SIG-M5 (cell line): ENCODE data around the gene ABAT.
"Not testable (repeated sequence)": the region's sequence is repeated elsewhere in the genome, so short reads cannot be mapped to it uniquely, and the experiment has no call there.

Experiments
- DNase-seq: peaks from one replicate; lab custom pipeline; 2025; lab: John Stamatoyannopoulos, UW

ABAT gene

DNA sequence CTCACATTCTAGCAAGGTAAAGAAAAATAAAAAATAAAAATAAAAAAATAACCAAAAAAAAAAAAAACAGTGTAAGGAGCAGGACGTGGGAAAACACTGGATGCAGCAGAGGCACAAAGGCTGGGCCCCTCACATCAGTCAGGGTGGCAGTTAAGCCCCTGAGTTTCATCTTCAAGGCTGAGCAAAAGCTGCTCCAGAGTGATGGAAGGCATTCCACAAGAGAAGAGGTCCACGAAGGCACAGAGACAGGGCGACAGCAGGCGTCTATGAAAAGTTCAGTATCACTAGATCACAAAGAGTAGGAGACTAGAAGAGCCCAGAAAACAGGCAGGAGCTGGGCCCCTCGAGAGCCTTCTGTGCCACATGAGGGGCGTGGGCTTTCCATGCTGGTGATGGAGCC is 111.0 kb downstream of the ABAT start:
- DNase-seq = no peak

DNA sequence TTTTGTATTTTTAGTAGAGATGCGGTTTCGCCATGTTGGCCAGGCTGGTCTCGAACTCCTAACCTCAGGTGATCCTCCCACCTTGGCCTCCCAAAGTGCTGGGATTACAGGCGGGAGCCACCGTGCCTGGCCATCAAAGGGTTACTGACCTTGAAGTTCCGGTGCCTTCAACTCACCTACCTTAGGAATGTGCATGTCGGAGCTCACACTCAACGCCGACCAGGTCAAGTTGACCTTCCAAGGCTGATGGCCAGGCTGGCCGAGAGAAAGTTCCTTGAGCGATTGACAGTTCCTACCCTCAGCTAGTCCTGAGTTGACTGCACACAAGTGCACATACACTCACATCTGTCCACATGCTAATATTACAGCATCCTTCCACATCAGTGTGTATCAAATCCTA is 111.9 kb downstream of the ABAT start:
- not testable (repeated sequence) for DNase-seq

DNA sequence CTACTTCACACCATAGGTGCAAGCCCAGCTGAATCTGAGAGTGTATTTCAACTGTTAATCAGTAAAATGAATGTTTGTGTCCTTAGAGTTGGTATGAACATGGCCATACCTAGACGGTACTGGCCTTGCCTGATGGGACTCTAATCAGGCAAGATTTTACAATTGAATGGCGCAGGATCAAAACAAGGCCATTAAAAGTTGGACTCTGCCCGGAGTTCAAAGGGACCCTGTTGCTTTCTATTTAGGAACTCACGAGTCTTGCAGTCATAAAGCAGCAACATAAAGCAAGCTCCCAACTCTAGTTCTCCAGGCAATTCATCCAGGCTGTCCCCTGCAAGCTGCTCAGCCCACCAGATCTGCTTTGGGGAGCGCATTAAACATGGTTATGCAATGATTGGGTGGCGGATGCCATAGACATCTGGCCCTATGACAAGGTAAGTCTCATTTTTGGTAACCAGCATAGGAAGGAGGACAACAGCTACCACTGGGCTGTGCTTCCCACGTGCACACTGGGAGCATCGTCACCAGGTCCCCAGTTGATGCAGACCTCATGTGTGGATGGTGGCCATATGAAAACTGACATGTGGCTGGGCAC is 114.3 kb downstream of the ABAT start:
- no peak for DNase-seq

DNA sequence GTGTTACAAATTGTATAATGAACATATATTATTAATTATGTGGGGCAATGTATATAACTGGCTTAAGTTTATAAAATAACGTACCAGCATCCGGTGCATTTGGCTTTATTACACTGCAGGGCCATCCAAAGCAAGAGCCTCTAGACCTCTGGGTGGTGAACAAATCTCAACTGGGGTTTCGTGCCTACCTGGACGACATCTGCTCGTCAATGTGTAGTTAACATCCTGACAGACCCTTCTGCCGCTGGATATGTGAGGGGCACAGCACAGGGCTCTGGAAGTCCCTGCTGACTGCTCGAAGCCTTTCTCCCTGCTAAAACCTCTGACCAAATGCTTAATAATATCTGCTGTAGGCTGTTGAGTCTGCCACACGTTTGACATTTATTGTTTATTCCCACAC is 120.7 kb downstream of the ABAT start:
- DNase-seq = no peak

DNA sequence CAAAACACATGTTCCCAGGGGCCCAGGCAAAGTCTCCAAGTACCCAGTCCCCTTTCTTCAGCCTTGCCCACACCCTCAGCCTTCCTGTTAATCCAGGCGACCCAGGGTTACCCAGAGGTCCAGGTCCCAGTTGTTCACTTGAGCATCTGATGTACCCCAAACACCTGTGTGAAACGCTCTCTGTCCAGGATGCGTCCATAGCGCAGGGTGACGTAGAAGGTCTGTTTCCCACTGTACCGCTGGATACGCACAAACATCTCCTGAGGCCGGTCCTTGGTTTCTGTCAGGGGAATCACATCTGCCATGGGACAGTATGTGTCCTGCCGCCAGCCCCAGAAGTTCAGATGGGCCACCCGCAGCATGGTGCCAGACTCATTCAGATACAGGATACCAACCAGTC is 121.4 kb downstream of the ABAT start:
- no peak for DNase-seq

DNA sequence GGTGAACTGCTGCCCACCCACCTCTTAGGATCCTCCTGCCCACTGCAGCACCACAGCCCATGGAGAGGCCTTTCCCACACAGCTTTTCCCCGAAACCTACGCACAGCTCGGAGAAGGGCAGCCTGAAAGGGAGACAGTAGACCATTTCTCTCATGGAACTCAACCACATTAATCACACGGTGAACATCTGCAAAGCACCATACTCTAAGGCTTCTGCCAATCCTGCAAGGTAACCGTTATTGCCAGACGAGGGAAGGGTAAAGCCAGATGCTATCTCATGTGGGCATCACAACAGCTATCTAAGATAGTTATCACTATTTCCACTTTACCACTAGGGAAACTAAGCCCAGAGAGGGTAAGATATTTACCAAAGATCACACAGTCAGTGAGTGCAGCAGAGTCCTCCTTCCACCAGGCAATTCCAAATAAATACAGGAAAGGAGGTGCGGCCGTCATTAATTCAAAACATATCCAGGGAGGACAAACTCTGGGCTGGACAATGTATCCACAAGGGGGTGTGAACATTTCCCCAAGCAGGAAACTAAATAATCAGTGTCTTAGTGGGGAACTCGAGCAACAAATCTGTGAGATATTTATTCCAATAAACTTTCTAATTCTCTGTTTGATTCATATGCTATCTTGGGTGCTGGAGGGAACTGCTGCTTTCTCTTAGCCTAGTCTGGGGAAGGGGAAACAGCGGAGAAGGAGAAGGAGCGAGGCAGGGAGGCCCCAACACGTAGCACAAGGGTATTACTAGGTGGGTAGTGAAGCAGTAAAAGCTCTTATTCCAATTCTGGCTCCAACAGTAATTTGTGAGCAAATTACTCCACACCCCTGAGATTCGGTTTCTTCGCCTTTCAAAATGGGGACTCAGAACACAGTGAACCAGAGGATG is 122.3 kb downstream of the ABAT start:
- no peak for DNase-seq

DNA sequence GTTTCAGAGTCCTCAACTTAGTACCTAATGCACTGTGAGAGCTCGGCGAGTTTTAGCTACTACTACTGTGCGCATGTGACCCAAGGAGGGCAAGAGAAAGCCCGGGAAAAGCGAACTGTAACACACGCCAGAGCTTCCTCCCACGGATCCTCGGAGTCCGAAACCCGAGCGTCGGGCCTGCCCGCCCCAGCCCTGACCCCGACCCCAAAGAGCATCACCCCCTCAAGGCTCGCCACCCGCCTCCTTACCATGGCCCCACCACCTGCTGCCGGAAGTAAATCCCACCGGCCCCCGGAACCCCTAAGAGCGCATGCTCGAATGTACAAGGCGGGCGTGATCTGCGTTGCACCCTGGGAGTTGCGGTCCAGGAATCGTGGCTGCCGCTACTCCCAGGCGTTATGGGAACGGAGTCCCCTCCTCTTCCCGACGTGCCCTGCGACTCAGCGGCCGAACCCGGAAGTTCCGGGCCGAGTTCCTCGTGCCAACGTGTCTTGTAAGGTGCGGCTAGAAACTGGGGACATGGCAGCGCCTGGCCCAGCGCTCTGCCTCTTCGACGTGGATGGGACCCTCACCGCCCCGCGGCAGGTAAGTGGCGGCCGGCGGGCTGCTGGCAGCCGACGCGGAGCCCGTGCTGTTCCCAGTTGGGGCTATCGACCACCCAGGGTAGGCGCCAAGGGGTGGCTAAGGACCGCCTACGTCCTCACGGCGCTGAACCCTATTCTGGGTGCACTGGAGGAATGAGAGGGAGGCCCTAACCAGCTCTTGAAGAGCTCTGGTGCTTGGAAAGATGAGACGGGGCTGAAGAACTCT is 123.2 kb downstream of the ABAT start, which contains the start of the genes PMM2 and TMEM186:
PMM2 (plus strand) TSS at position 476 of the 810 bp plus-strand sequence; CDS start at position 520, 44 bp downstream.
TMEM186 (minus strand) TSS at position 276 of the 810 bp plus-strand sequence; CDS start at position 251, 25 bp downstream.
- DNase-seq = peak; percentile 63

DNA sequence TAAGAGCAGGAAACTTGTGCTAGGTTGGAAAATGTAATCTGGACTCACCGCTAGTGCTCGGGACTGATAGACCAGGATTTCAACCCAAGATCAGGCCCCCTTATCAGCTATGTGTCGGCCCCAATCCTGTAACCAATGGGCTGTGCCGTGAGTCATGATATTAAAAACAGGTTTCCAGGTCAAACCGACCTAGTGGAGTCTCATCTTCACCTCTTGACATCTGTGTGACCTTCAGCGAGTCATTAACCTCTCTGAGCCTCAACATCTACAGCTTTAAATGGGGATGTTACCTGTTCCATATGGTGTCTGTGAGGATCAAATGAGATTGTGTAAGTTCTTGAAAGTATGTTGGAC is 123.7 kb downstream of the ABAT start:
- DNase-seq = no peak

DNA sequence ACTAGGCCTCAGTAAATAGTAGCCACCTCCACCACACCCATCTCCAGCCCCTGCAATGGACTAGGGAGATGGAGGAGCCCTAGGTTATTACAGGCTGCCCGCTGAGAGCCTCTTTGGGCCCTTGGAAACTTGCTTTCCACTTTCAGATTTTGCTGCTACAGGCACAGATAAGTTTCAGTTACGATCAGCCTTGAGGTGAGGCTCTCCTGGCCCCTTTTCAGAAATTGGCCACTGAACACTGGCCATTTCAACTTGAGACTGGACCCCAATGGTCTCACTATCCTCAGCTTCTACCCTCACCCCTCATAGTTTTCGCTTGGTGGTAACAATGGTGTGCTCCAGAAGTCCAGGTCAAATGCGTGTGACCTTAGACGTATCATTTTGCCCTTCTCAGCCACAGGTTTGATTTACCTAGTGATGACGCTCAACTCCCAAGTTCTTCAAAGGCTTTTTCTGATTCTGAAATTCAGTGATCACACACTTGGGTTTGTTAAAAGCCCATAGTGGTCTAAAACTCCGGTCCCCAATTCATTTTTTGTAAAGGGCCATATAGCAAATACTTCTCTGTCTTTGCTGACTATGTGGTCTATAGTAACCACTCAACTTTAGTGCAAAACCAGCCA is 124.2 kb downstream of the ABAT start:
- no peak for DNase-seq

DNA sequence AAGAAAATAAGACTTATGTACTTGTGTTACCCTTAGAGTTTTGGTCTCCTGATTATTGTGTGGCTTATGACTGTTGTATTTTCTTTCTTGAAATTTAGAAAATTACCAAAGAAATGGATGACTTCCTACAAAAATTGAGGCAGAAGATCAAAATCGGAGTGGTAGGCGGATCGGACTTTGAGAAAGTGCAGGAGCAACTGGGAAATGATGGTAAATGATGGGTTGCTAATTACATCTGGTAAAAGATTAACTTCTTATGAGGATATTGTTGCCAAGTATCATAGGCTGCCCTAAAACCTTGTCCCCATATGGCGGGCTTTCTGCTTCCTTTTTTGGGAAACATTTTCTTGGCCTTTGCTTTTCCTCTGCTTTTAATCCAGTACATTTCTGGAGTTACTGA is 127.3 kb downstream of the ABAT start:
- DNase-seq = no peak

DNA sequence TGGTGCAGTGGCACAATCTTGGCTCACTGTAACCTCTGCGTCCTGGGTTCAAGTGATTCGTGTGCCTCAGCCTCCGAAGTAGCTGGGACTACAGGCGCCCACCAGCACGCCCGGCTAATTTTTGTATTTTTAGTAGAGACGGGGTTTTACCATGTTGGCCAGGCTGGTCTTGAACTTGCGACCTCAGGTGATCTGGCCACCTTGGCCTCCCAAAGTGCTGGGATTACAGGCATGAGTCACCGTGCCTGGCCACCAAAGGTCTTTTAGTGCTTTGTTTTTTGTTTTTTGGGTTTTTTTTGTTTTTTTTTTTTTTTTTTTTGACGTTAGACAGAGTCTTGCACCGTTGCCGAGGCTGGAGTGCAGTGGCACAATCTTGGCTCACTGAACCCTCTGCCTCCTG is 129.3 kb downstream of the ABAT start:
- DNase-seq = not testable (repeated sequence)

DNA sequence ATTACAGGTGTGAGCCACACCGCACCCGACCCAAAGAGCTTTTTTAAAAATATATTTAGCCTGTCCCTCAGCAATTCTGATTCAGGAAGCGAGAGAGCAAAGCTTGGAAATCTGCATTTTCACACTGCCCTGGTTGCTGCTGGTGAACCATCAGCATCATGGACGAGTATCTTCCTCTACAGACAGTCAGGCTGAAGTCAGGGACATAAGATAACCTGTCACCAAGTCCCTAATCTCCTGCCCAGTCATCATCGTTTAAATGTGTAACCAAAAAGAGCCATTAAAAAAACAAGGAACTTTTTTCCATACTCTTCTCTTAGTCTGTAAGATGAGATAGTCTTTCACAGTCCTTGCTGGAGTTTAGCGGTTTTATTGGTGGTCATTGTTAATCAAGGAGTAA is 129.9 kb downstream of the ABAT start:
- no peak for DNase-seq

DNA sequence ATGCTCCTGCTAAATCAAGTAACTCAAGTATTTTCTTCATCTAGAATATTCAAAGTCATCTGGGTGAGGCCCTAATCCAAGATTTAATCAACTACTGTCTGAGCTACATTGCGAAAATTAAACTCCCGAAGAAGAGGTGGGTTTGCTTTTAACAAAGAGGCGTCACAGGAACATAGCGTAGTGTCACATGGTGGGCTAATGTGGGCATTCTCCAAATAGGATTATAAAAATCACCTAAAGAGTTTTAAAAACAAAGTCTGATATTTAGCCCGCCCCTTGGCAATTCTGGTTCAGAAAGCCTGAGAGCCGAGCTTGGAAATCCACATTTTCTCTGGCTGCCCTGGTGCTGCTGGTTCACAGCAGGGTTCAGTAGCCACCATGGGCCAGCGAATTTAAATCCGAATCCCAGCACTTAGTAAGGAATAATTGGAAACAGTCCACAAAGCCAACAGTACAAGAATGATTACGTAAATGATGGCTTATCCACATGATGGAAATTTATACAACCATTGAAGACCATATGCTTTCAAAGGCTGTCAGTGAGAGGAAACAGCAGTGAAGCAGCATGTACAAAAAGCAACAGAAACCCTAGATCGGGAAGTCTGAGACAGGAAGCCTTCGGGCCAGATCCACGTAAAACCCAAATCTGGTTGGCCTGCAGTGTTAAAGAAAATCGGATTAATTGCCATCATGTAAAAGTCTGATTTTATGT is 132.0 kb downstream of the ABAT start:
- no peak for DNase-seq

DNA sequence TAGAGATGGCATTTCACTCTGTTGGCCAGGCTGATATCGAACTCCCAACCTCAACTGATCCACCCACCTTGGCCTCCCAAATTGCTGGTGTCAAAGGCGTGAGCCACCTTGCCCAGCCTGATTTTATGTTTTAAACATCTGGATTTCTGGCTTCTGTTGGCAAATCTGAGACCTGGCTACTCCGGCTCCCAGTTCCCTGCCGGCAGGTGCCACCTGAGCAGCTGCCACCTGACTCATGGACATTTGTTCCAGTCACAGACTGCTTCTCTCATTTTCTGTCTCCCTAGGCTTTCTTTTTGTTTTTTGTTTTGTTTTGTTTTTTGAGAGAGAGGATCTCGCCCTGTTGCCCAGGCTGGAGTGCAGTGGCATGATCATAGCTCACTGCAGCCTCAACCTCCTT is 132.8 kb downstream of the ABAT start:
- no peak for DNase-seq

DNA sequence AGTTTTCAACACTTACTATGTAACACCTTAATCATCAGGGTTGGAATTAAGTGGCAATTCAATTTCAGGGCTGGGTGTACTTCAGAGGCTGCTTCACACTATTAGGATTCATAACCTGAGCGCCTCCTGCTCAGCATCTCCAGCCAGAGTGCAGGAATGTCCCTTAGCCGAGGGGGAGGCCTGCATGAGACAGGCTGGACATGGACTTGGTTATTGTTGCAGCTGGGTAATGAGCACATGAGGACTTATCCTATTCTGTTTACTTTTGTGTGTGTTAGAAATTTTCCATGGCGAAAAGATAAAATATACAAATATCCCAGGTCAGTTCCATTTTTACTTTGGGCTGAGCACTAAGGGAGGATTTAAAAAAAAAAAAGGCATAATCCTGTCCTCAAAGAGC is 133.6 kb downstream of the ABAT start:
- no peak for DNase-seq

DNA sequence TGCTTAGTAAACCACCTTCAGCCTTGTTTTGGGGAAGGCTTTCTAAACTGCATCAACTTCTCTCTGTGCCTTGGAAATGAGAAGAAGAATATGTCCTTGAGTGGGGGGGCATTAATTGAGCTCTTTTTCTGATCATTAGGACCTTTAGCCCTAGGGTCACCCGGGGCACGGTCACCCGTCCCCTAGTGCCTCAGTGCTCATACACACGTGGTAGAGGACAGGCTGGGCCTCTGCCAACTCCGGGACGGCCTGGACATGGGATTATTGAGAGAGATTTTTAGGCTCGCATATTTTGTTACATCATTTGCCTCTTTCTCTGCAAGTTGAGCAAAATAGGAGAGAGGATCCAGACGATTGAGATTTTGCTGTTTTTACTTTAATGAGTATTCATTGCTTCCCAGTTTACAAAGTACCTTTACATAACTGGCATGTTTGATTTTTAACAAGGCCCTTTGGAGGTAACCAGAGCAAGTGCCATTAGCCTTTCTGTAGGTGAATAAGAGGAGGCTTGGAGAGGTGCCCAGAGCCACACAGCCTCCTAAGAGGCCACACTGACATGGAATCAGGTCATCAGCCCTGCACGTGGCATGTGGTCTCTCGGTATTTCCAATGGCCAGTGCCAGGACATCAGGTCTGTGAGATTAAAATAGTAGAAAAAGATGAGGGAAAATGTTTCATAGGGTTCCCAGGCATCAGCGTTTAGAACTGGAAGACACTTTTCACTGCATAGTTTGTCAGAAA is 134.4 kb downstream of the ABAT start:
- DNase-seq = no peak

DNA sequence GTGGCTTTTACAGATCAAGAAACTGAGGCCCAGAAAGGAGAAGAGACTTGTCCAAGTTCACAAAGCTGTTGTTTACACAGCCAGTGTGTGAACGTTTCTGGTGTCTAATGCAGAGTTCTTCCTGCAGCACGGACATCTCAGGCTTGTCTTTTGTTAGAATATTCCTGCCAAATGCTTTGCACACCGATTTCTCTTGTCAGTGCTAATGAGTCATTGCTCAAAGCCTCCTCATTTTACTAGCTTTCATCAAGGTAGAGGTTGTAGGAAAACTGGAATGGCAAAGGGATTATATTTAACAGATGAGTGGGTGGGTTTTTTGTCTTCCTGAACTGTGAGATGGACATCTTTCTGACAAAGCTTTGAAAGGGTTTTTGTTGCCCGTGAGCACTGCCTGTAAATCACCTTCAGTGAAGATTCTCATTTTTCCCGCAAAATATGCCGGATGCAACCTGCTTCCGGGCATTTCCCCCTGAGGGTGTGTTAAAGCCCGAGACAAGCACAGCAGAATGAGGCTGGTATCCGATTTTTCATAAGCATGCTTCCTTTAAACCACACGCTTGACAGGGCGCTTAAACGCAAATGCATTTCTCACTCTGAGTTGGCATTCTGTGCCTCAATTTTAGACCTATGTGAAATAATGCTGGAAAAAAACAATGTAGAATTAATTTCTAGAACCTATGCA is 137.9 kb downstream of the ABAT start:
- no peak for DNase-seq

DNA sequence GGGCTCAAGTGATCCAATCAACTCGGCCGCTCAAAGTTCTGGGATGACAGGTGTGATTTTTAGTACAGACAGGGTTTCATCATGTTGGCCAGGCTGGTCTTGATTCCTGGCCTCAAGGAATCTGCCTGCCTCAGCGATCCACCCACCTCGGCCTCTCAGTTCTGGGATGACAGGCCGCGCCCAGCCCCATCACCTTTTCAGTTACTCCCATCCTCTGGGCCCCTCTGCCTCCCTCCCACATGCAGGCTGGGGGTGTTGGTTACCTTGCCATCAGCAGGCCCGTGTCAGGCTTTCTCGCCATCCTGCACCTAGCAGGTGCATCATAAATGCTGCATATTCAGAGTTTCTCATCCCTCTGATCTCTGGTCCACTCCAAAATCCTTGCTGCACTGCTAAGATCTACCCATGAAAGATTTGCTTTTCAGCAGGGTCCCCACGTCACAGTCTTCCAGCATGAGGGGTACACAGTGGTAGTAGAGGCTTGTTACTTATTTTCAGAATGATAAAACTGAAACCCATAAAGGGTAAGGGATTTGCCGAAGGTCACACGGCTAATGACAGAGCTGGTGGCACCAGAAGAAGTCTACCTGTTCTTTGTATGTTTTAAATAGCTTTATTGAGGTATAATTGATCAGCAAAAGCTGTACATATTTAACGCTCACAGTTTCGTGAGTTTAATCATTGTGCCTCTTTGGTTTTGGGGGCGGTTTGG is 139.8 kb downstream of the ABAT start:
- DNase-seq = no peak

DNA sequence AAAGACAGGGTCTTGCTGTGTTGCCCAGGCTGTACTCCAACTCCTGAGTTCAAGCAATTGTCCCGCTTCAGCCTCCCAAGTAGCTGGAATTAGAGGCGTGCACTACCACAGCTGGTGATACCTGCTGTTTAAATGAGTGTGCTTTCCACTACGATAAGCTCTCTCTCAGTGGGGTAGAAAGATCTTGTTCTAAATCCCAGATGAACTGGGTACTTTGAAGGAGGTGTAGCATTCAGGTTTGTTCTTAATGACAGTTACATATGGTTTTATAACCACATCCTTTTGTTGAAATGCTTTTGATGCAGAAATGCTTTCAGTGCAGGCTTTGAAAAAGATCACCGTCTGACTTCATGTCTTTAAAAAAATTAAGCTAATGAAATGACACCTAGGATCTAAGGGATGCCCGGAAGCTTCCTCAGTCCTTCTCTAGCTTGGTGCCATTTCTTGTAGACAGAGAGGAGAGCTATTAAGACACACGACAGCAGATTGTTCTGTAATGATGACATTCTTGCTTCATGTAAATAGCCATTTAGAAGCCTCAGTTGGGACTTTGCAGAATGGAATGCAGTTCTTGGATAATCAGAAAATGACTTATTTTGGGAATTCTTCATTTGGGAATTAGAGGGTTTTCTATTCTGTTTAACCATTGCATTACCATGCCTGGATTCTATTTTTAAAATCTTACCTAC is 142.7 kb downstream of the ABAT start:
- DNase-seq = no peak
